ENCODE measurements around the gene PUS1.

Gene PUS1

DNA sequence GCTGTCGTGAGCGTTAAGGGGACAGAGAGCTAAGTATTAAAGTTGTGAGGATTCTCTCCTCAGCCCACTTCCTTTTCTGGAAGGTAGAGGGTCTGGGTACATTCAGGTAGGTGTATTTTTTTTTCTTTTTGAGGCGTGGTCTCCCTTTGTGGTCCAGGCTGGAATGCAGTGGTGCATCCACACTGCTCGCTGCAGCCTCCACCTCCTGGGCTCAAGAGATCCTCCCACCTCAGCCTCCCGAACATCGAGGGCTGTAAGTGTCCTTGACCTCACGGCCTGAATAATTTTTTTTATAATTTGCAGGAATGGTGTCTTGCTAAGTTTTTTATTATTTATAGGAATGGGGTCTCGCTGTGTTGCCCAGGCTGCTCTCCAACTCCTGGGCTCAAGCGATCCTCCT is 1.4 kb downstream of the PUS1 start:
- H3K9ac ChIP-seq, result peak overlapping the region; percentile 97
- peak overlapping the region; percentile 96 for H3K27ac ChIP-seq
- H3K27me3 ChIP-seq, result no peaks in the 10 kb centered on the region

DNA sequence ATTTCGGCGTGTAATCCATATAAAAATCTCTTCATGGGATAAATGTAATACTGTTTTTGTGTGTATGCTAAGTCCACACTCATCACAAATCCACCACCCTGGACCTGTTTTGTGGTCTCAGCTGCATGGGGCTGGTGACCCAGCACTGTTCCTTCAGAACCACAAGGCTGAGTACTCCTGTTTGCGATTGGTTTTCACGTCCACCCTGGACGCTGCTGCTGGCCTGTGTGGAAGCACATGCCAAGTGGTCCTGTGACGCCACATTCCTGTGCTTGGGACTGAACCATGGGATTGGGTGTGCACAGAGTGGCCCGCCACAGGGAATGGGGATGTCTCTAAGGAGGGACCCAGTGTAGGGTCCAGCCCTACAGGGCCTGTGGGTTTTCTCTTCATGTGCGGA is 4.3 kb downstream of the PUS1 start:
- peaks cover 80% of the 10 kb centered on the region for H3K36me3 ChIP-seq
- no peak overlapping the region for H3K9ac ChIP-seq
- no peaks in the 10 kb centered on the region for H3K9me3 ChIP-seq
- no peak overlapping the region for H3K4me3 ChIP-seq
- H3K27me3 ChIP-seq, result no peaks in the 10 kb centered on the region
- peaks cover 46% of the 10 kb centered on the region for H4K20me1 ChIP-seq
- TF ChIP-seq Cebpa-rat (IDR thresholded peaks at IDR 0.05), result no peak
- H3K4me1 ChIP-seq, result peaks cover 28% of the 10 kb centered on the region
- H3K27ac ChIP-seq, result no peak overlapping the region
- H3K4me2 ChIP-seq, result no peak overlapping the region

More for the DNA sequence above, 1.4 kb downstream of the PUS1 start:
- TF ChIP-seq Cebpa-rat (IDR thresholded peaks at IDR 0.05), result no peak
- Histone ChIP-seq H3K4me1 (peaks cover 40% of the 10 kb centered on the region), H3K4me3 (peak overlapping the region; percentile 93), H3K36me3 (peaks cover 51% of the 10 kb centered on the region), H3K9me3 (no peaks in the 10 kb centered on the region; the same call in none of the 2 replicates), H4K20me1 (peaks cover 46% of the 10 kb centered on the region), H3K4me2 (peak overlapping the region; percentile 96)

DNA sequence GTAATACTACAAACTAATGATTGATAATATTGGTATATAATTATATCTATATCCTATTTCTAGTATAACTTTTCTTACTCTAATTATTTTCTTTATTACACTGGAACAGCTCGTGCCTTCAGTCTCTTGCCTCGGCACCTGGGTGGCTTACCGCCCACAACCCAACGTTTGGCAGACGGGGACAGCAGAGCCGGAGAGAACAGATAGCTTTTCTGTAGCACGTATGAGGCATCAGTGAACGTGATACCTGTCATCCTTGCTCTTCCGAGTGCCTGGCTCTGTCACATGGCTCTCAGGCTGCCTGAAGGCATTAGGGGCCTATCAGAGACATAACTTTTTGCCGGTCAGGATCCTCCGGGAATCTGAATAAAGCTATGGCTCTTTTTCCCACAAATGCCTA is 5.5 kb downstream of the PUS1 start:
- Histone ChIP-seq H3K27ac (no peak overlapping the region), H3K36me3 (peaks cover 91% of the 10 kb centered on the region), H3K4me1 (peaks cover 26% of the 10 kb centered on the region), H3K4me3 (no peak overlapping the region), H3K9ac (no peak overlapping the region), H3K9me3 (no peaks in the 10 kb centered on the region), H4K20me1 (peaks cover 53% of the 10 kb centered on the region), H3K4me2 (no peak overlapping the region), H3K27me3 (no peaks in the 10 kb centered on the region)
- TF ChIP-seq Cebpa-rat (IDR thresholded peaks at IDR 0.05), result no peak

DNA sequence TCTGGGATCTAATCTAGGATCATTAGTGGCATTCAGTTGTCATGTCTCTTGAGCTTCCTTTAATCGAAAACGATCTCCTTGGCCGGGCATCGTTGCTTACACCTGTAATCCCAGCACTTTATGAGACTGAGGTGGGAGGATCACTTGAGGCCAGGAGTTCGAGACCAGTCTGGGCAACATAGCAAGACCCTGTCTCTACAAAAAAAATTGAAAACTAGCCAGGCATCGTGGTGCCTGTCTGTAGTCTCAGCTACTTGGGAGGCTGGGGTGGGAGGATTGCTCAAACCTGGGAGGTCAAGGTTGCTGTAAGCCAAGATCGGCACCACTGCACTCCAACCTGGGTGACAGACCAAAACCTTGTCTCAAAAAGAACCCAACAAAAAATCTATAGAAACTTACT is 9.0 kb downstream of the PUS1 start:
- Histone ChIP-seq H3K36me3 (peaks cover 100% of the 10 kb centered on the region), H3K27ac (no peak overlapping the region), H3K4me2 (no peak overlapping the region), H3K27me3 (no peaks in the 10 kb centered on the region), H4K20me1 (peaks cover 58% of the 10 kb centered on the region), H3K4me3 (no peak overlapping the region), H3K9ac (no peak overlapping the region), H3K4me1 (no peaks in the 10 kb centered on the region), H3K9me3 (no peaks in the 10 kb centered on the region)
- TF ChIP-seq Cebpa-rat (IDR thresholded peaks at IDR 0.05), result no peak

DNA sequence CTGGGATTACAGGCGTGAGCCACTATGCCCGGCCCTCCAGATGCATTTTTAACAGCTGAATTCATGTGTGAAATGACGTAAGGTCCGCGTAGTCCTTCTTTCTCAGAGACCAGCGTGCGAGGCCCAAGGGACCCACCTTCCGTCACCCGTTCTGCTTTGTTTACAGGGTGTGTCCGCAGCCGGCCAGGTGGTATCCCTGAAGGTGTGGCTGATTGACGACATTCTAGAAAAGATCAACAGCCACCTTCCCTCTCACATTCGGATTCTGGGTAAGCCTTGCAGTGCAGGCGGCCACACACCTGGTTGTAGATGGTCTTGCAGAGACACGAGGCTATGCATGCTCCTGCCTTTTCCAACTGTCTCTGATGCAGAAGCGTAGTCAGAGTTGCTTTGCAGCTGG is 9.9 kb downstream of the PUS1 start:
- H3K9ac ChIP-seq, result no peak overlapping the region
- no peaks in the 10 kb centered on the region for H3K4me1 ChIP-seq
- no peak overlapping the region for H3K27ac ChIP-seq
- H3K4me2 ChIP-seq, result no peak overlapping the region
- H3K36me3 ChIP-seq, result peaks cover 100% of the 10 kb centered on the region
- no peaks in the 10 kb centered on the region for H3K27me3 ChIP-seq
- TF ChIP-seq Cebpa-rat (IDR thresholded peaks at IDR 0.05), result no peak
- H3K4me3 ChIP-seq, result no peak overlapping the region
- no peaks in the 10 kb centered on the region for H3K9me3 ChIP-seq
- peaks cover 58% of the 10 kb centered on the region for H4K20me1 ChIP-seq

DNA sequence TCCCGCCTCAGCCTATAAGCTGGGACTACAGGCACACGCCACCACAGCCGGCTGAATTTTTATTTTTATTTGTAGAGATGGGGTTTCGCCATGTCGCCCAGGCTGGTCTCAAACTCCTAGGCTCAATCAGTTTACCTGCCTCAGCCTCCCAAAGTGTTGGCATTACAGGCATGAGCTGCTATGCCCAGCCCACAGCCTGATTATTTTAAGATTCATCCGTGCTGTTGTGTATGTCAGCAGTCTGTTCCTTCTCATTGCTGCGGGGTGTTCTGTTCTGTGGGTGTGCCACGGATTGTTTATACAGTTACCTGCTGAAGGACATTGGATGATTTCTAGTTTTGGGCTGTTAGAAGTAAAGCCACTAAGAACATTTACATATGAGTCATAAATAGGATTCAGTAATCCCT is 11.1 kb downstream of the PUS1 start:
- TF ChIP-seq Cebpa-rat (IDR thresholded peaks at IDR 0.05), result no peak
- peaks cover 100% of the 10 kb centered on the region for H3K36me3 ChIP-seq

DNA sequence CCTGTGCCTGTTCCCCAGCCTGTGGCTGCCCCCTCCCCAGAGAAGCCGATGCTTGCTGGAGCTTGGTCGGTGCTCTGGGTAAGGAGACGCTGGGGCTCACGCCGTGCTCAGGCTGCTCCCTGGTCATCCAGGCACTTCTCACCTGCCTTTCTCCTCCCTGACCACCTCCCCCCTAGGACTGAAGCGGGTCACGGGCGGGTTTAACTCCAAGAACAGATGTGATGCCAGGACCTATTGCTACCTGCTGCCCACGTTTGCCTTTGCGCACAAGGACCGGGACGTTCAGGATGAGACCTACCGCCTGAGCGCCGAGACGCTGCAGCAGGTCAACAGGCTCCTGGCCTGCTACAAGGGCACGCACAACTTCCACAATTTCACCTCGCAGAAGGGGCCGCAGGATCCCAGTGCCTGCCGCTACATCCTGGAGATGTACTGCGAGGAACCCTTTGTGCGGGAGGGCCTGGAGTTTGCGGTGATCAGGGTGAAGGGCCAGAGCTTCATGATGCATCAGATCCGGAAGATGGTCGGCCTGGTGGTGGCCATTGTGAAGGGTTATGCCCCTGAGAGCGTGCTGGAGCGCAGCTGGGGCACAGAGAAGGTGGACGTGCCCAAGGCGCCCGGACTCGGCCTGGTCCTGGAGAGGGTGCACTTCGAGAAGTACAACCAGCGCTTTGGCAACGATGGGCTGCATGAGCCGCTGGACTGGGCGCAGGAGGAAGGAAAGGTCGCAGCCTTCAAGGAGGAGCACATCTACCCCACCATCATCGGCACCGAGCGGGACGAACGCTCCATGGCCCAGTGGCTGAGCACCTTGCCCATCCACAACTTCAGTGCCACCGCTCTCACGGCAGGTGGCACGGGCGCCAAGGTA is 12.3 kb downstream of the PUS1 start:
- Histone ChIP-seq H3K4me3 (no peak overlapping the region), H3K36me3 (peaks cover 93% of the 10 kb centered on the region), H3K9me3 (no peaks in the 10 kb centered on the region), H3K9ac (no peak overlapping the region), H4K20me1 (peaks cover 60% of the 10 kb centered on the region), H3K27ac (no peak overlapping the region), H3K27me3 (no peaks in the 10 kb centered on the region), H3K4me1 (peaks cover 7% of the 10 kb centered on the region), H3K4me2 (no peak overlapping the region)
- TF ChIP-seq Cebpa-rat (IDR thresholded peaks at IDR 0.05), result no peak

More for the DNA sequence above, 11.1 kb downstream of the PUS1 start:
- H3K27me3 ChIP-seq, result no peaks in the 10 kb centered on the region
- H4K20me1 ChIP-seq, result peaks cover 59% of the 10 kb centered on the region
- H3K9ac ChIP-seq, result no peak overlapping the region
- H3K4me3 ChIP-seq, result no peak overlapping the region
- no peak overlapping the region for H3K27ac ChIP-seq
- no peaks in the 10 kb centered on the region for H3K9me3 ChIP-seq
- H3K4me2 ChIP-seq, result no peak overlapping the region
- H3K4me1 ChIP-seq, result peaks cover 5% of the 10 kb centered on the region

DNA sequence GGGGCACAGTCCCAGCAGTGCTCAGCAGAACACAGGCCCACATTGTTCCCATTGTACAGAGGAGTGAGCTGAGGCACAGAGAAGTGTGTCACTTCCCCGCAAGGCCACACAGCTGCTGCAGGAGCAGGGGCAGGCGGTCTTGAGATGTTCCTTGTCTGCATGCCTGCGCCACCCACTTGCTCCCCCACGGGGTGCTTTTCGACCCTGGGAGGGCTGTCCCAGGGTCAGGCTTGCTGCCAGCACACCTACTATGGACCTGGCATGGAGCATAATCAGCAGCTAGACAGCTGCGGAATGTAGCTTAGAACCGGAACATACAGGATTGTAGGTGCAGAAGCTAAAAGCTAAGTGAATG is 12.9 kb downstream of the PUS1 start:
- no peak overlapping the region for H3K27ac ChIP-seq
- H3K27me3 ChIP-seq, result no peaks in the 10 kb centered on the region
- H3K4me2 ChIP-seq, result no peak overlapping the region
- no peak overlapping the region for H3K4me3 ChIP-seq
- TF ChIP-seq Cebpa-rat (IDR thresholded peaks at IDR 0.05), result no peak
- peaks cover 7% of the 10 kb centered on the region for H3K4me1 ChIP-seq
- peaks cover 87% of the 10 kb centered on the region for H3K36me3 ChIP-seq
- peaks cover 60% of the 10 kb centered on the region for H4K20me1 ChIP-seq
- no peaks in the 10 kb centered on the region for H3K9me3 ChIP-seq
- H3K9ac ChIP-seq, result no peak overlapping the region

DNA sequence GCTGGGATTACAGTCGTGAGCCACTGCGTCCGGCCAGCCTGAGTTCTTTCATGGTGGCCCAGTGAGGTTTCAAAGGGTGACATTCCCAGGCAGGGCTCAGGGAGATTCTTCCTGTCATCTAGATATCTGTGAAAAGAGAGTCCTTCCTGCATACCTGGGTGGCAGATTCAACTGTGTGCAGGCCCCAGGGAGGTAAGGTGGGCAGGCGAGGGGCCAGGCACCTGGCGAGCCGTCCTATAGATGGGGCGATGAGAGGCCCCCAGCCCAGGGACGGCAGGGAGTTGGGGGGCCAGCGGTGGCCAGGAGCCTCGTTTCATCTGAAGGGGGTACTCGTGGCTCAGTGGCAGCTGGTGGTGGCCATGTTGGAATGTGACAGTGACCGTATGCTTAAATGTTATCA is 13.6 kb downstream of the PUS1 start:
- Histone ChIP-seq H3K27me3 (no peaks in the 10 kb centered on the region), H3K9ac (no peak overlapping the region), H4K20me1 (peaks cover 60% of the 10 kb centered on the region), H3K27ac (no peak overlapping the region), H3K4me2 (no peak overlapping the region), H3K9me3 (no peaks in the 10 kb centered on the region), H3K36me3 (peaks cover 79% of the 10 kb centered on the region), H3K4me3 (no peak overlapping the region), H3K4me1 (peaks cover 7% of the 10 kb centered on the region)
- no peak for TF ChIP-seq Cebpa-rat (IDR thresholded peaks at IDR 0.05)

DNA sequence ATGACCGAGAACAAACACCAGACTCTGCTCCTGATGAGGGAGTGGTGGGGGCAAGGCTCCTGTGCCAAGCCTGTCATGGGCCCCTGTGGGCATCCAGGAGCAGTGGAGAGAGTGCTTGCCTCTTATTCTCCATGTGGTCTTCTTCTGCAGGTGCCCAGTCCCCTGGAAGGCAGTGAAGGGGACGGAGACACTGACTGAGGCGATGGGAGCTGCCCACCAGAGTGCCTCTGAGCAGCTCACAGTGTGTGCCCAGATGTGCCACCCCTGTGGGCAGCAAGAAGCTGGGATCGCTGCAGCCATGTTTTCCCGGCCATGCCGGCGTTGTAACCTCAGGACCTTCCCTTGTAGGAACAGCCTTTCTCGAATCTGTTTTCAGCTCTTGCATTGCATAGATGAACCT is 14.3 kb downstream of the PUS1 start:
- Histone ChIP-seq H3K4me1 (peaks cover 7% of the 10 kb centered on the region), H3K27ac (no peak overlapping the region), H3K4me3 (no peak overlapping the region), H3K4me2 (no peak overlapping the region), H3K9me3 (no peaks in the 10 kb centered on the region), H3K9ac (no peak overlapping the region), H4K20me1 (peaks cover 60% of the 10 kb centered on the region), H3K27me3 (no peaks in the 10 kb centered on the region), H3K36me3 (peaks cover 72% of the 10 kb centered on the region)
- TF ChIP-seq Cebpa-rat (IDR thresholded peaks at IDR 0.05), result no peak

Measured in BLaER1 (cell line).